Endothelial cell of umbilical vein (primary cell): ENCODE results near the gene NTRK1. TPM values are rescaled to one million over a fixed set of nuclear protein-coding genes. Genes with fewer than 3 reads are reported as not detected.

Experiments used
- BruUV-seq: library from RNA; stranded (reverse); fragments of 400-500 nt; replicated peaks from 2 replicates; lab custom pipeline; 2021; lab: Mats Ljungman, UMichigan
- CTCF ChIA-PET: fragments of 300-600, 350-600 bp; sonication (Branson Sonifier 250); formaldehyde crosslinking; loops from one replicate; lab custom pipeline; 2021; ENCODE audit warnings: antibody characterized with exemption, inconsistent platforms; lab: Charles Lee
- POLR2A ChIA-PET: fragments of 300-600, 350-600 bp; sonication (Branson Sonifier 250); formaldehyde crosslinking; loops from one replicate; lab custom pipeline; 2021; ENCODE audit warnings: antibody characterized with exemption, inconsistent platforms; lab: Charles Lee
- DNase-seq: peaks from one replicate; pipeline ENCODE4 v3.0.0-alpha.2; 2011; ENCODE audit warnings: low read depth, low spot score
- FAIRE-seq: peaks from 2 replicates; lab custom pipeline; 2011; peaks lifted over from hg19 to GRCh38; lab: Jason Lieb, UNC
- H2AFZ ChIP-seq: 2 replicates; pipeline ENCODE4 v1.6.0; 2012; ENCODE audit warnings: low read depth, low read length, control low read depth, inconsistent platforms
- H3K27ac ChIP-seq: 2 replicates; pipeline ENCODE4 v1.5.1; 2011; ENCODE audit warnings: low read depth, mild to moderate bottlenecking, control low read depth, low read length, moderate library complexity; ENCODE audit not compliant: insufficient read depth
- H3K27me3 ChIP-seq, 2 experiments: 2 replicates each; pipeline versions ENCODE4 v1.6.0 to v1.6.1; 2011; ENCODE audit warnings: low read length in 2 of 2, mixed read lengths in 1 of 2; ENCODE audit not compliant: control insufficient read depth in 2 of 2, insufficient read depth in 2 of 2
- H3K36me3 ChIP-seq, 2 experiments: 2 replicates in 1 of 2; 3 replicates in 1 of 2; pipeline ENCODE4 v1.5.1; 2011; ENCODE audit warnings: low read length in 2 of 2, mild to moderate bottlenecking in 1 of 2, moderate library complexity in 1 of 2; ENCODE audit not compliant: control insufficient read depth in 2 of 2, insufficient read depth in 2 of 2; ENCODE audit errors: extremely low read depth in 1 of 2
- H3K4me1 ChIP-seq: 3 replicates; pipeline ENCODE4 v1.5.1; 2011; ENCODE audit warnings: mild to moderate bottlenecking, low read length; ENCODE audit not compliant: control insufficient read depth, insufficient read depth; ENCODE audit errors: extremely low read depth
- H3K4me2 ChIP-seq: 2 replicates; pipeline ENCODE4 v1.6.1; 2011; ENCODE audit warnings: low read length, control low read depth, mixed read lengths; ENCODE audit not compliant: insufficient read depth
- H3K4me3 ChIP-seq, 3 experiments: fragments of 200-600 bp in 1 of 3; sonication (generic), shearing (Covaris generic) in 1 of 3; replicated peaks in 1 of 3; 2 replicates each; pipeline ENCODE4 v1.5.1; 2011 to 2016; ENCODE audit warnings: control low read depth in 3 of 3, low read length in 3 of 3, mild to moderate bottlenecking in 2 of 3, inconsistent platforms in 1 of 3, low read depth in 1 of 3, moderate library complexity in 1 of 3; ENCODE audit not compliant: insufficient read depth in 1 of 3
- H3K79me2 ChIP-seq: 2 replicates; pipeline ENCODE4 v1.6.0; 2012; ENCODE audit warnings: low read length, inconsistent platforms; ENCODE audit not compliant: control insufficient read depth, insufficient read depth
- H3K9ac ChIP-seq: replicated peaks from 2 replicates; pipeline ENCODE3; 2011; ENCODE audit warnings: low read length, control low read depth; ENCODE audit not compliant: insufficient read depth; ENCODE audit errors: extremely low read depth
- H3K9me1 ChIP-seq: replicated peaks from 3 replicates; pipeline ENCODE4 v1.6.0; 2011; ENCODE audit warnings: mild to moderate bottlenecking, low read length; ENCODE audit not compliant: control insufficient read depth, insufficient read depth; ENCODE audit errors: extremely low read depth
- H3K9me3 ChIP-seq: replicated peaks from 2 replicates; pipeline ENCODE4 v1.5.1; 2012; ENCODE audit warnings: low read length, inconsistent platforms; ENCODE audit not compliant: control insufficient read depth, insufficient read depth
- H4K20me1 ChIP-seq: replicated peaks from 2 replicates; pipeline ENCODE3; 2011; ENCODE audit warnings: mild to moderate bottlenecking, low read length; ENCODE audit not compliant: control insufficient read depth, insufficient read depth; ENCODE audit errors: extremely low read depth
- EZH2 ChIP-seq: IDR thresholded peaks from 2 replicates; pipeline ENCODE4 v1.6.1; 2012; ENCODE audit warnings: borderline replicate concordance, low read depth, mild to moderate bottlenecking, moderate library complexity, low read length, inconsistent platforms; ENCODE audit not compliant: severe bottlenecking
- FOS ChIP-seq: IDR thresholded peaks from 2 replicates; pipeline ENCODE4 v1.6.1; 2011; ENCODE audit warnings: mild to moderate bottlenecking, low read length, moderate library complexity, borderline replicate concordance; ENCODE audit not compliant: insufficient read depth
- GATA2 ChIP-seq: IDR thresholded peaks from 2 replicates; pipeline ENCODE4 v1.7.0; 2011; ENCODE audit warnings: low read depth, mild to moderate bottlenecking, moderate library complexity, mixed read lengths, low read length; ENCODE audit not compliant: insufficient read length, insufficient read depth
- JUN ChIP-seq: IDR thresholded peaks from 2 replicates; pipeline ENCODE4 v1.6.1; 2011; ENCODE audit warnings: borderline replicate concordance, low read depth; ENCODE audit not compliant: insufficient read length, insufficient read depth
- MYC ChIP-seq: IDR thresholded peaks from one replicate; pipeline ENCODE4 v1.6.1; 2011; ENCODE audit warnings: mild to moderate bottlenecking, low read depth, low read length
- POLR2A ChIP-seq: IDR thresholded peaks from 2 replicates; pipeline ENCODE4 v1.6.1; 2012; ENCODE audit warnings: low read depth, mild to moderate bottlenecking, control low read depth, low read length
- POLR2AphosphoS5 ChIP-seq: IDR thresholded peaks from 2 replicates; pipeline ENCODE4 v1.6.1; 2012; ENCODE audit warnings: low read depth, mild to moderate bottlenecking, control low read depth, low read length, moderate library complexity; ENCODE audit not compliant: insufficient read depth
- dilution Hi-C: fragments of 300-500 bp; cut with MboI; formaldehyde crosslinking; loops from one replicate; pipeline ENCODE4 v1.15.0; 2019; ENCODE audit warnings: low sequenced_read_pairs; ENCODE audit not compliant: extremely low pct_ligation_motif_present
- intact Hi-C: fragments of 100-400 bp; cut with micrococcal nuclease; formaldehyde crosslinking; loops from one replicate; pipeline ENCODE4 v1.10.0; 2022
- polyA plus RNA-seq, 4 experiments: library from polyadenylated mRNA; depleted of rRNA in 3 of 4; stranded (reverse) in 3 of 4; unstranded in 1 of 4; fragments of >200 nt; gene quantifications; 2 replicates each; pipeline versions ENCODE4 v1.2.1 to v1.2.3, GENCODE V29; 2011 to 2012; ENCODE audit warnings: missing spikeins in 1 of 4
- total RNA-seq: library from RNA; stranded (reverse); gene quantifications from 2 replicates; pipeline ENCODE4 v1.2.3, GENCODE V29; 2021
- TF ChIP-seq, protein P1 (sequence below), 2 donors: IDR thresholded peaks; 1 replicate in 1 of 2; 2 replicates in 1 of 2; pipeline ENCODE4 v1.5.1; 2011; ENCODE audit warnings: low read length in 2 of 2, mild to moderate bottlenecking in 2 of 2, moderate library complexity in 2 of 2, control low read depth in 1 of 2, inconsistent platforms in 1 of 2, low read depth in 1 of 2; ENCODE audit not compliant: insufficient read depth in 1 of 2; ENCODE audit errors: extremely low read depth in 1 of 2
- TF ChIP-seq, protein P2 (sequence below): IDR thresholded peaks from 2 replicates; pipeline ENCODE4 v1.6.1; 2011; ENCODE audit not compliant: insufficient read depth, insufficient read length

Gene NTRK1
- total and polyA plus RNA-seq, 2 donors (not counting 3 experiments of a cell fraction or from before 2014, with no cell fraction given), result 0.07 TPM; not detected in 1

GRCh38 chr1:156866249-156866909, 5.7 kb downstream of the NTRK1 start:
- TF ChIP-seq, protein P1, sequence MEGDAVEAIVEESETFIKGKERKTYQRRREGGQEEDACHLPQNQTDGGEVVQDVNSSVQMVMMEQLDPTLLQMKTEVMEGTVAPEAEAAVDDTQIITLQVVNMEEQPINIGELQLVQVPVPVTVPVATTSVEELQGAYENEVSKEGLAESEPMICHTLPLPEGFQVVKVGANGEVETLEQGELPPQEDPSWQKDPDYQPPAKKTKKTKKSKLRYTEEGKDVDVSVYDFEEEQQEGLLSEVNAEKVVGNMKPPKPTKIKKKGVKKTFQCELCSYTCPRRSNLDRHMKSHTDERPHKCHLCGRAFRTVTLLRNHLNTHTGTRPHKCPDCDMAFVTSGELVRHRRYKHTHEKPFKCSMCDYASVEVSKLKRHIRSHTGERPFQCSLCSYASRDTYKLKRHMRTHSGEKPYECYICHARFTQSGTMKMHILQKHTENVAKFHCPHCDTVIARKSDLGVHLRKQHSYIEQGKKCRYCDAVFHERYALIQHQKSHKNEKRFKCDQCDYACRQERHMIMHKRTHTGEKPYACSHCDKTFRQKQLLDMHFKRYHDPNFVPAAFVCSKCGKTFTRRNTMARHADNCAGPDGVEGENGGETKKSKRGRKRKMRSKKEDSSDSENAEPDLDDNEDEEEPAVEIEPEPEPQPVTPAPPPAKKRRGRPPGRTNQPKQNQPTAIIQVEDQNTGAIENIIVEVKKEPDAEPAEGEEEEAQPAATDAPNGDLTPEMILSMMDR (IDR thresholded peaks at IDR 0.05; ENCODE audit: extremely low read depth in 1 of 2, insufficient read depth in 1 of 2, low read depth in 1 of 2, low read length in 2 of 2), result no peak
- no peak for TF ChIP-seq GATA2
- no peak for TF ChIP-seq EZH2
- TF ChIP-seq POLR2AphosphoS5, result no peak
- no peak for TF ChIP-seq FOS
- no peak for TF ChIP-seq POLR2A
- TF ChIP-seq MYC, result no peak
- TF ChIP-seq, protein P2, sequence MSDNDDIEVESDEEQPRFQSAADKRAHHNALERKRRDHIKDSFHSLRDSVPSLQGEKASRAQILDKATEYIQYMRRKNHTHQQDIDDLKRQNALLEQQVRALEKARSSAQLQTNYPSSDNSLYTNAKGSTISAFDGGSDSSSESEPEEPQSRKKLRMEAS, result no peak
- no peak for TF ChIP-seq JUN
- H4K20me1 ChIP-seq, result no peaks in the 10 kb centered on the region
- no peaks in the 10 kb centered on the region for H3K9me1 ChIP-seq
- no peaks in the 10 kb centered on the region for H3K79me2 ChIP-seq
- H3K36me3 ChIP-seq, result no peaks in the 10 kb centered on the region
- H3K4me2 ChIP-seq, result no peak overlapping the region
- H3K4me1 ChIP-seq, result peaks cover 10% of the 10 kb centered on the region
- DNase-seq (no peak), FAIRE-seq (no peak)
- no peak overlapping the region for H3K27ac ChIP-seq
- BruUV-seq, result no TSS peak
- CTCF ChIA-PET, result interaction anchor here (1.0 kb wide), 1 partner anchor 140 kb away, joined by 3 read pairs; no protein-coding TSS in a partner anchor
- no peak overlapping the region for H3K9ac ChIP-seq
- no peaks in the 10 kb centered on the region for H3K9me3 ChIP-seq
- H3K4me3 ChIP-seq, result no peak overlapping the region
- intact Hi-C loops, result no loop called here
- H2AFZ ChIP-seq, result no peak overlapping the region
- dilution Hi-C loops, result no loop called here
- POLR2A ChIA-PET, result no interaction called here
- H3K27me3 ChIP-seq, result peaks cover 6 to 8% of the 10 kb centered on the region in 2 experiments
